ENCODE results near the gene ZBTB17.

Gene ZBTB17

DNA sequence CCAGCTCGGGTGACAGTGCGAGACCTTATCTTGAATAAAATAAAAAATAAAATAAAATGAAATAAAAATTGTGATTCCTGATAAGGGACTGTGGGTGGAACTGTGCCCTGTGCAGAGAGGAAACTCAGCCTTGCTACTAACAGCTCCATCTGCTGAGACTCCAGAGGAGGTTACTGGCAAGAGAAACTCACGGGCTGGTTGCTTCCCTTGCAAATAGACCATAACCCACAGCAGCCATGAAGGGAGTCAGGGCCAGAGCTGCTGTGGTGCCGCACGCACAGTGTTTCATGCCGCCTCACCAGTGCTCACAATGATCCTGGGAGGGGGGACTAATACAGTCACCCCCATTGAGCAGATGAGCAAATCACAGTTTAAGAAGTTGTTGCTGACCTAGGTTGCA is 13.7 kb downstream of the ZBTB17 start:
- Histone ChIP-seq H3K9me2 (replicated peaks; ENCODE audit: low read depth, low read length) (no peaks in the 10 kb centered on the region), H3K79me2 (ENCODE audit: insufficient read depth, low read length) (peaks cover 71% of the 10 kb centered on the region), H3F3A (ENCODE audit: low read depth) (no peaks in the 10 kb centered on the region), H3K4me2 (ENCODE audit: low read depth, low read length, poor library complexity, severe bottlenecking) (no peak overlapping the region), H3K9me3 (ENCODE audit: insufficient read depth, low read depth, low read length) (no peaks in the 10 kb centered on the region), H3K4me1 (ENCODE audit: insufficient read depth, low read length, poor library complexity, severe bottlenecking) (peaks cover 4% of the 10 kb centered on the region), H4K20me1 (ENCODE audit: insufficient read depth, low read length, poor library complexity, severe bottlenecking) (peaks cover 23% of the 10 kb centered on the region), H2AFZ (ENCODE audit: low read length) (no peak overlapping the region), H3K4me3 (ENCODE audit: low read length, poor library complexity, severe bottlenecking) (no peak overlapping the region), H3K9ac (ENCODE audit: low read depth, low read length, poor library complexity, severe bottlenecking) (no peak overlapping the region), H3K27me3 (ENCODE audit: insufficient read depth, low read length, poor library complexity, severe bottlenecking) (no peaks in the 10 kb centered on the region), H3K36me3 (ENCODE audit: insufficient read depth, low read length) (peaks cover 15% of the 10 kb centered on the region; the same call in 1 of the 2 replicates)
- TF ChIP-seq, protein P1, sequence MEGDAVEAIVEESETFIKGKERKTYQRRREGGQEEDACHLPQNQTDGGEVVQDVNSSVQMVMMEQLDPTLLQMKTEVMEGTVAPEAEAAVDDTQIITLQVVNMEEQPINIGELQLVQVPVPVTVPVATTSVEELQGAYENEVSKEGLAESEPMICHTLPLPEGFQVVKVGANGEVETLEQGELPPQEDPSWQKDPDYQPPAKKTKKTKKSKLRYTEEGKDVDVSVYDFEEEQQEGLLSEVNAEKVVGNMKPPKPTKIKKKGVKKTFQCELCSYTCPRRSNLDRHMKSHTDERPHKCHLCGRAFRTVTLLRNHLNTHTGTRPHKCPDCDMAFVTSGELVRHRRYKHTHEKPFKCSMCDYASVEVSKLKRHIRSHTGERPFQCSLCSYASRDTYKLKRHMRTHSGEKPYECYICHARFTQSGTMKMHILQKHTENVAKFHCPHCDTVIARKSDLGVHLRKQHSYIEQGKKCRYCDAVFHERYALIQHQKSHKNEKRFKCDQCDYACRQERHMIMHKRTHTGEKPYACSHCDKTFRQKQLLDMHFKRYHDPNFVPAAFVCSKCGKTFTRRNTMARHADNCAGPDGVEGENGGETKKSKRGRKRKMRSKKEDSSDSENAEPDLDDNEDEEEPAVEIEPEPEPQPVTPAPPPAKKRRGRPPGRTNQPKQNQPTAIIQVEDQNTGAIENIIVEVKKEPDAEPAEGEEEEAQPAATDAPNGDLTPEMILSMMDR (conservative IDR thresholded peaks at IDR 0.05; ENCODE audit: low read length), result no peak
- TF ChIP-seq EZH2phosphoT487 (IDR thresholded peaks at IDR 0.05; ENCODE audit: borderline replicate concordance), result no peak

DNA sequence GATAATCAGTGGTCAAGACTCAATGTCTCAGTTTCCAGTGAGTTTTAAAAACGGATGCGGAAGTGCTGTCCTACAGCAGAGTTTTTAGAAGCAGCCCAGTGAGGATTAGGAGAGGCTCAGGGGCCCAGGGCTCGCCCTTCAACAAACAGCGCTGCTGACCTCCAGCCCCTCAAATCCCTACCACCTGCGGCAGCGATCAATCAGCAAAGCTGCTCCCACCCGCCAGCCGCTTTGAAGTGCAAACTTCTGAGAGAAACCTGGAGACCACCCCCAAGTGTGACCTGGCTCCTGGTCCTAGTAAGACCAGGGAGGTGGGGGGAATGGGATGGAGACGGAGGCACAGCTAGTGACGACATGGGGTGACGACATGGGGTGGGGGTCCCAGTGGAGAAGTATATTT is 14.4 kb downstream of the ZBTB17 start:
- Histone ChIP-seq H3K9me3 (ENCODE audit: insufficient read depth, low read depth, low read length) (no peaks in the 10 kb centered on the region), H3K9me2 (replicated peaks; ENCODE audit: low read depth, low read length) (no peaks in the 10 kb centered on the region), H3K4me1 (ENCODE audit: insufficient read depth, low read length, poor library complexity, severe bottlenecking) (peaks cover 3% of the 10 kb centered on the region), H3F3A (ENCODE audit: low read depth) (no peaks in the 10 kb centered on the region), H3K79me2 (ENCODE audit: insufficient read depth, low read length) (peaks cover 73% of the 10 kb centered on the region), H3K4me3 (ENCODE audit: low read length, poor library complexity, severe bottlenecking) (no peak overlapping the region), H3K9ac (ENCODE audit: low read depth, low read length, poor library complexity, severe bottlenecking) (no peak overlapping the region), H3K36me3 (ENCODE audit: insufficient read depth, low read length) (peaks cover 15% of the 10 kb centered on the region; the same call in 1 of the 2 replicates), H3K4me2 (ENCODE audit: low read depth, low read length, poor library complexity, severe bottlenecking) (no peak overlapping the region), H2AFZ (ENCODE audit: low read length) (no peak overlapping the region), H4K20me1 (ENCODE audit: insufficient read depth, low read length, poor library complexity, severe bottlenecking) (peaks cover 23% of the 10 kb centered on the region), H3K27me3 (ENCODE audit: insufficient read depth, low read length, poor library complexity, severe bottlenecking) (no peaks in the 10 kb centered on the region)
- TF ChIP-seq, protein P1 (conservative IDR thresholded peaks at IDR 0.05; ENCODE audit: low read length), result no peak
- TF ChIP-seq EZH2phosphoT487 (IDR thresholded peaks at IDR 0.05; ENCODE audit: borderline replicate concordance), result no peak

GRCh38 chr1:15960808-15961207 is 15.1 kb downstream of the ZBTB17 start:
- TF ChIP-seq EZH2phosphoT487 (IDR thresholded peaks at IDR 0.05; ENCODE audit: borderline replicate concordance), result no peak
- TF ChIP-seq, protein P1 (conservative IDR thresholded peaks at IDR 0.05; ENCODE audit: low read length), result no peak
- Histone ChIP-seq H3K4me3 (ENCODE audit: low read length, poor library complexity, severe bottlenecking) (no peak overlapping the region), H2AFZ (ENCODE audit: low read length) (no peak overlapping the region), H3K27me3 (ENCODE audit: insufficient read depth, low read length, poor library complexity, severe bottlenecking) (no peaks in the 10 kb centered on the region), H3K4me2 (ENCODE audit: low read depth, low read length, poor library complexity, severe bottlenecking) (no peak overlapping the region), H3K9me3 (ENCODE audit: insufficient read depth, low read depth, low read length) (no peaks in the 10 kb centered on the region), H3K9ac (ENCODE audit: low read depth, low read length, poor library complexity, severe bottlenecking) (no peak overlapping the region), H3K36me3 (ENCODE audit: insufficient read depth, low read length) (peaks cover 15% of the 10 kb centered on the region; the same call in 1 of the 2 replicates), H3K79me2 (ENCODE audit: insufficient read depth, low read length) (peaks cover 73% of the 10 kb centered on the region), H3F3A (ENCODE audit: low read depth) (no peaks in the 10 kb centered on the region), H4K20me1 (ENCODE audit: insufficient read depth, low read length, poor library complexity, severe bottlenecking) (peaks cover 19% of the 10 kb centered on the region), H3K4me1 (ENCODE audit: insufficient read depth, low read length, poor library complexity, severe bottlenecking) (no peaks in the 10 kb centered on the region), H3K9me2 (replicated peaks; ENCODE audit: low read depth, low read length) (no peaks in the 10 kb centered on the region)

Data from Loucy (cell line).